Neural cell (in vitro differentiated cells): Measurements from ENCODE around the gene GPR42.

Experiments
- CTCF ChIP-seq: fragments of 450-650 bp; IDR thresholded peaks from 2 replicates; pipeline ENCODE4 v1.5.1; 2014; ENCODE audit warnings: antibody characterized with exemption, mild to moderate bottlenecking, moderate library complexity; ENCODE audit not compliant: poor library complexity, severe bottlenecking
- EP300 ChIP-seq: fragments of 450-650 bp; conservative IDR thresholded peaks from 2 replicates; pipeline ENCODE4 v1.6.1; 2014; ENCODE audit warnings: antibody characterized with exemption, mild to moderate bottlenecking, moderate library complexity; ENCODE audit not compliant: poor library complexity, severe bottlenecking
- EZH2 ChIP-seq: fragments of 200-600, 300-800 bp; shearing (Covaris generic), sonication (generic); IDR thresholded peaks from 2 replicates; pipeline ENCODE4 v1.6.1; 2014; ENCODE audit warnings: antibody characterized with exemption, low read length, borderline replicate concordance, mild to moderate bottlenecking; ENCODE audit not compliant: insufficient read depth, poor library complexity, severe bottlenecking
- MXI1 ChIP-seq: fragments of 450-650 bp; conservative IDR thresholded peaks from 2 replicates; pipeline ENCODE4 v1.6.1; 2014; ENCODE audit warnings: antibody characterized with exemption, mild to moderate bottlenecking; ENCODE audit not compliant: poor library complexity, severe bottlenecking
- RAD21 ChIP-seq: fragments of 450-650 bp; conservative IDR thresholded peaks from 2 replicates; pipeline ENCODE4 v1.6.1; 2014; ENCODE audit warnings: antibody characterized with exemption, mild to moderate bottlenecking, moderate library complexity
- REST ChIP-seq: IDR thresholded peaks from 2 replicates; pipeline ENCODE4 v1.6.1; 2012; ENCODE audit warnings: borderline replicate concordance
- SMC3 ChIP-seq: fragments of 450-650 bp; conservative IDR thresholded peaks from 2 replicates; pipeline ENCODE4 v1.6.1; 2014; ENCODE audit warnings: antibody characterized with exemption, mild to moderate bottlenecking, moderate library complexity; ENCODE audit not compliant: poor library complexity

GRCh38 chr19:35360880-35361420 lies 9.9 kb upstream of the GPR42 start:
- TF ChIP-seq REST (no peak), EP300 (no peak), CTCF (no peak), RAD21 (no peak), MXI1 (no peak), EZH2 (no peak), SMC3 (no peak)
